GF-D8 (cell line): Measurements from ENCODE around the gene LURAP1L.

ENCODE experiments used
- DNase-seq: peaks from one replicate; lab custom pipeline; 2025; lab: John Stamatoyannopoulos, UW

LURAP1L gene

GRCh38 chr9:12774861-12775678 is at the start of gene LURAP1L:
Gene LURAP1L, plus strand, starts transcription at chr9:12775020. Its CDS starts 696 bp downstream, at chr9:12775716.
- no peak for DNase-seq

GRCh38 chr9:12726795-12727194 is 48.0 kb upstream of the LURAP1L start:
- DNase-seq = no peak

DNA sequence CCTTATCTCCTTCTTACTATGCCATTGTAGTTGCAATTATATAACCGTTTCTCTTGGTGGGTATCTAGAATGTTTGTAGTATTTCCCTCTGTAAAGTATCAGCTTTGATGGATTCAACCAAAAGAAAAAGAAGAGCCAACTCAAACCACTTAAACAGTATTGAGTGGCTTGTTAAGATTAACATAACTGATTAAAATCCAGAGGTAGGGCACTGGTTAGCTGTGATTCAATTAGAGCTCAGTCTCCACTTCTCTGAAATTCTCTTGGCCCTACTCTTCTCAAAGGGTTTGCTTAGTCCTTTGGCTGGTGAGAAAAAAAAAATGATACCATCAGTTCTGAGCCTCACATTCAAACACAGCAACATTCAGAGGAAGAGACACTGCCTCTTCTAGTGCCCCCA is 44.6 kb upstream of the LURAP1L start:
- no peak for DNase-seq

GRCh38 chr9:12730927-12731326 is 43.9 kb upstream of the LURAP1L start:
- no peak for DNase-seq

DNA sequence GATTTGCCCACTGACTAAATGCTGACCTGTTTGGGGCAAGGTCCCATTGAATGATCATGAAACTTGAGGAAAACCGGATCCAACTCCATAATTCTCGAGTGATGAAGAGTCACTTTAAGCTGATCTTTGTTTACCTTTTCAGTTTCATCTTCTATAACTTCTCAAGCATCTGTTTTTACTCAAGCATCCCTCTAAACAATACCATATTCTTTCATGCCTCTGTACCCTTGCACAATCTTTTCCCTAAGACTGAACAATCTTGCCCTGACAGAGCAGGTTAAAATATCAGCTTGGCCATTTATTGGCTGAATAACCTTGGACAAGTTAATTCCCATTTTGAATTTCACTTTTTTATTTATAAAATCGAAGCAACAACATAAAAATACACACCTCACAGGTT is 41.8 kb upstream of the LURAP1L start:
- no peak for DNase-seq

DNA sequence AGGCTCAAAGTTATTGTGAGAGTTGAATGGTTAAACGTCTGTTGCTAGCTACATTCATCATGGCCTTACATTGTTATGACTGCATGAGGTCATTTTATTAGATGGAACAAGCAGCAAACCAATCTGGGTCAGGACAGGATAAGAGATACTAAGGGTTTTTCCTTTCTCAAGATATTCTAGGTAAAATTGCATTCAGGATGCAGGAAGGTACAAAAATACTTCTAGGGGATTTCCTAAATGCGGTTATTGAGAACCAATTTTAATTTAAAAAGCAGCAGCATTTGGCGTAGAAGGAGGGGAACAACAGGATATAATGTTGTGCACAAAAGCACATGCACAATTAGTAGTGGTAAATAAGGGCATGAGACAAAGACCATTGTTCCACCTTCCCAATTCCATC is 39.2 kb upstream of the LURAP1L start:
- no peak for DNase-seq

GRCh38 chr9:12737871-12738270 is 36.9 kb upstream of the LURAP1L start:
- DNase-seq = no peak

GRCh38 chr9:12739014-12739652 is 35.7 kb upstream of the LURAP1L start:
- DNase-seq = no peak

DNA sequence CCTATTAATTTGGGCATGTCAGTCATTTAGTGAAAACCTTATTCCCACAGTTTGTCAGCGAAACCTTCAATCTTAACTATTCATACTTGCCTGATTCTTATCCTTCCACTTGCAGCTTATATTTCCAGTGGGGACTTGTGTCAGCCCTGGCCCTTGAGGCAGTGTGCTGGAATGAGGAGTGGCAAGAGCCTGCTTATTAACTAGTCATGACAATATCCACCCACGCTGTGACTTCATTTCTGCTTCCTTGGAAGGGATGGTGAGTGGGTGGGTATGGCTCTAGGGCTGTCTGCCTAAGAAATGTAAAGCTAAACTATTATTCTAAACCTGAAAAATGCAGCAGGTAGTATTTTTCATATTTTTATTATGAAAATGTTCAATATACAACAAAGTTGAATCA is 34.0 kb upstream of the LURAP1L start:
- no peak for DNase-seq

GRCh38 chr9:12748016-12748415 is 26.8 kb upstream of the LURAP1L start:
- DNase-seq = no peak

- no peak for DNase-seq
Measured at GRCh38 chr9:12748954-12749353, 25.9 kb upstream of the LURAP1L start.

GRCh38 chr9:12753931-12754330 is 20.9 kb upstream of the LURAP1L start:
- DNase-seq = no peak

- no peak for DNase-seq
Measured at GRCh38 chr9:12759761-12760160, 15.1 kb upstream of the LURAP1L start.

DNA sequence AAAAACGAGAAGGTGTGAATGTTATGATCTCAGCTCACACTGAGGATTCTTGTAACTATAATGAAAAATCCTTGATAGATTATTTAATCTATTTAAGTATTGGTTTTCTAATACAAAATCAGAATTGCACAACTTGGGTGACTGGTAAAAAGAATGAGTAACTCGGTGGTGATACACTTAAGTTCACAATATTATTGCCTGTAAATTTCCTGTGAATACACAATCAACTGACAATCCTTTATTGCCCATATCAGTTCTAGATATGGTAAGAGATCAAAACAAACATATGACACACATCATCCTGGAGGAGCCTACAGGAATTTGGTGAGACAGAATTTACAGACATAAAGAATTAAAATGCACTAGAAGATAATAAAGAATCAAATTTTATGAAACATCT is 14.1 kb upstream of the LURAP1L start:
- DNase-seq = no peak

- no peak for DNase-seq
Measured at GRCh38 chr9:12764150-12764549, 10.7 kb upstream of the LURAP1L start.

DNA sequence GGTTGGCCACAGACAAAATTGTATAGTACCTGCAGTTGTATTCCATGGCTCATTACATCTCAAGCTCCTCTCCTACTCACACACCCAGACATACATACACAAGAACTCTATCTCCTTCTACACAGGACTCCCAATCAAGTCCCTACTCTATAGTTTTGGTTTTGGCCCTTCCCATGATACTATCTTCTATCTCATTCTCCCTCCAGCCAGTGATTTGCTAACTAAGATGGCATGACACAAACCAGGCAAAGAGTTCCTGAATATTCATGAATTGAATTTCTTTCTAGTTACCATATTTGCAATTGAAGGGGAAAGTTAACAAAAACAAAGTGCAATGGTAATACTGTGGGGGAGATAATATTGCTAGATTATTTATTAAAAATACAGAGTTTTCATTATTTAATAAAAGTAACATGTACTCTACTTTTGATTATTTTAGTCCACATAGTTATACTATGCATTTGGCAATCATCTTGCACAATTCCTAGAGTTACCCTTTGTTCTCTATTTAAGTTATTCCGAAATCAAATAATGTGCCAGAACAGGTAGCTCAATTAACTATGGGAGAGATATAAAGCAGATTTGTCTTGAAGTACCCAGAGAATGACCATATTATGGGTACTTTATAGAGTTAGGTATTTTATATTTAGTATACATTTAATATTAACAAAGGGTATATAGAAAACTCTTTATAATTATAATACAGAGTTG is 9.6 kb upstream of the LURAP1L start:
- DNase-seq = no peak

- DNase-seq = no peak
Measured at GRCh38 chr9:12766357-12766756, 8.5 kb upstream of the LURAP1L start.

DNA sequence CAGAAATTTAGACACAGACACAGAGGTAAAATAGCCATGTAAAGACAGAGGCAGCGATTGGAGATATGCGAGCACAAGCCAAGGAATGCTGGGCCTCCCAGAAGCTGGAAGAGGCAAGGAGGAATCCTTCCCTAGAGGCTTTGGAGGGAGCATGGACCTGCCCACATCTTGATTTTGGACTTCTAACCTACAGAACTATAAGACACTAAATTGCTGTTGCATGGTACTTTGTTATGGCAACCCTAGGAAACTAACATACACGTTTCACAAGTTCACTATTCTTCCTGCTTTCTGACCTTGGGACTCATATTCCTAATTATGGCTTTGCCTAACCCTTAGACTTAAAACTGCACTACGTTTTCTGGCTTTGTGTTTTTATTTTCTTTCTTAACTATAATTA is 4.6 kb upstream of the LURAP1L start:
- DNase-seq = no peak

- no peak for DNase-seq
Measured at GRCh38 chr9:12771891-12772290, 2.9 kb upstream of the LURAP1L start.

GRCh38 chr9:12773562-12773961 is 1.3 kb upstream of the LURAP1L start:
- no peak for DNase-seq

DNA sequence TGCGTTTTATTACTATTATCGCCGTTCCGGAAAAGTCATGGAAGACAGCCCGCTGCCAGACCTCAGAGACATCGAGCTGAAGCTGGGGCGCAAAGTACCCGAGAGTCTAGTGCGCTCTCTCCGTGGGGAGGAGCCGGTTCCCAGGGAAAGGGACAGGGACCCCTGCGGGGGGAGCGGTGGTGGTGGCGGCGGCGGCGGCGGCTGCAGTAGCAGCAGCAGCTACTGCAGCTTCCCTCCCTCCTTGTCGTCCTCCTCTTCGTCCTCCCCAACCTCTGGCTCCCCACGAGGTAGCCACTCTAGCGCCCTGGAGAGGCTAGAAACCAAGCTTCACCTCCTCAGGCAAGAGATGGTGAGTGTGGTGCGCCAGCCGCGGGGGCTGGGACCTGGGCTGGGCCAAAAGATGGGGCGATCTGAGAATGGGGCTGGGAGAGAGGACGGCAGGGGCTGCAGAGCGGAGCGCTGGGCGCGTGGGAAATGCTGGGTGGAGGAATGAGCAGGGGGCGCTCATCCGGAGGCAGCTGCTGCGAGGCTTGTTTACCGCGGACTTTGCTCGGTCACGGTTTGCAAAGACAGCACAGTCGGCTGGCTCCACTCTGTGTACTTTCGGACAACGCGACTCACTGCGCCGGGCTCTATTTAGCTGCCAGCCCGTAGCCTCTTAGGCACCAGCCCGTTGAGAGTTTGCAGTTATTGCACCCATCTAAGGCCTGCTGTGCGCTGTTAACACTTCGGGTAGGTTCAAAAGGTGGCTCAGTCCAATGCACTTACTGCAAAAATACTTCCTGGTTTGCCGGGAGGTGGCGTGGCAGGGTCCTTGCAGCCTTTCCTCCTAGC is 1.1 kb downstream of the LURAP1L start:
- DNase-seq = no peak

DNA sequence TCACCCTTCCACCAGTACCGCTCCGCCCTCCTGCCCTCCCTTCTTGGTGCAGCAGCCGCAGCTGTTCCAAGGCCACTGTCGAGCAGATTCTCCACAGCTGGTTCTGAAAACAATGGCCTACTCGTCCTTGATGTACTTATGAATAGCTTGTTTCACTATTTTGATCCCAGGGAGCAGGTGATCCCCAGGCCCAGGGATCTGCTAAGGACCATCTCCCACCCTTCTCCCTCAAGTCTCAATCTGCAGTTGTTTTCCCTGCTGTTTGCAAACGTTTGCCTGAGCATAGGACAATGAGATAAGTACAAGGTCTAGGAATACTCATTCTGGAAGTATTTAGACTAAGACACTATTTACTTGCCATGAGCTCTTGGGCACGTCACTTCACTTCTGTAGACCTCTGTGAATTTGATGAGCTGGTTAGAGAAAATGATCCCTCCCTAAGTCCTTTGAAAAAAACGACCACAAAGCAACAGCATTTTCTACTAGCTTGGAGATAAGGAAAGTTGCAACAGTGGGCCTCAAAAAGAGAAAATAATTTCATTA is 1.8 kb downstream of the LURAP1L start:
- no peak for DNase-seq
